Muscle layer of colon (tissue), 2 donors: ENCODE results near the gene GIPC1.

Experiments
- H3K27ac ChIP-seq: one replicate; pipeline ENCODE4 v1.7.0; 2013; ENCODE audit warnings: low read depth, mild to moderate bottlenecking, low read length, moderate library complexity
- H3K27me3 ChIP-seq, 2 donors: one replicate each; pipeline ENCODE4 v1.7.0; 2013; ENCODE audit warnings: low read length in 2 of 2, mild to moderate bottlenecking in 2 of 2; ENCODE audit not compliant: insufficient read depth in 2 of 2, control insufficient read depth in 1 of 2
- H3K36me3 ChIP-seq: one replicate; pipeline ENCODE4 v1.7.0; 2013; ENCODE audit warnings: mild to moderate bottlenecking, low read length; ENCODE audit not compliant: insufficient read depth
- H3K4me1 ChIP-seq: one replicate; pipeline ENCODE4 v1.7.0; 2013; ENCODE audit warnings: mild to moderate bottlenecking, low read length; ENCODE audit not compliant: insufficient read depth
- H3K4me3 ChIP-seq, 2 donors: one replicate each; pipeline ENCODE4 v1.7.0; 2013; ENCODE audit warnings: low read length in 2 of 2, low read depth in 1 of 2, mild to moderate bottlenecking in 1 of 2, moderate library complexity in 1 of 2
- H3K9ac ChIP-seq: one replicate; pipeline ENCODE4 v1.7.0; 2013; ENCODE audit warnings: low read length
- H3K9me3 ChIP-seq: one replicate; pipeline ENCODE4 v1.7.0; 2013; ENCODE audit warnings: mild to moderate bottlenecking, low read length
- donor health status: abdominal sarcoma.
- donor health status: Adenocarcinoma of cecum.

GIPC1 gene

DNA sequence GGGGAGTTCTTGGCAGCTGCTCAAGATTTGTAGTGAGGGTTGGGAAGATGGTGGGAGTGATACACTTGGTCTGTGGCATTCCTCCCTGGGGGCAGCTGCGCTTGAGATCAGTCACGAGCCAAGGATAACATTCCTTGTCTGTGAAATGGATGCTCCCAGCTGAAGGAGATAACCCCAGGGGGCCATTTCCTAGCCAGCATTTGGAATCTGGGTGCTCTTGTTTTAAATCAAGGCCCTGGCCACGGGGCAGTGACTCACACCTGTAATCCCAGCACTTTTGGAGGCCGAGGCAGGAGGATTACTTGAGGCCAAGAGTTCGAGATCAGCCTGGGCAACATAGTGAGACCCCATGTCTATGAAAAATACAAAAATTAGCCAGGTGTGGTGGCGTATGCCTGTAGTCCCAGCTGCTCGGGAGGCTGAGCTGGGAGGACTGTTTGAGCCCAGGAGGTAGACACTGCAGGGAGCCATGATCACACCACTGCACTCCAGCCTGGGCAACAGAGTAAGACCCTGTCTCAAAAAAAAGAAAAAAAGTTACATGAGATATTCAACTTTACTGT, 58.3 kb downstream of the GIPC1 start:
- H3K9ac ChIP-seq, result no peak overlapping the region
- no peak overlapping the region for H3K4me3 ChIP-seq
- no peak overlapping the region for H3K27ac ChIP-seq

DNA sequence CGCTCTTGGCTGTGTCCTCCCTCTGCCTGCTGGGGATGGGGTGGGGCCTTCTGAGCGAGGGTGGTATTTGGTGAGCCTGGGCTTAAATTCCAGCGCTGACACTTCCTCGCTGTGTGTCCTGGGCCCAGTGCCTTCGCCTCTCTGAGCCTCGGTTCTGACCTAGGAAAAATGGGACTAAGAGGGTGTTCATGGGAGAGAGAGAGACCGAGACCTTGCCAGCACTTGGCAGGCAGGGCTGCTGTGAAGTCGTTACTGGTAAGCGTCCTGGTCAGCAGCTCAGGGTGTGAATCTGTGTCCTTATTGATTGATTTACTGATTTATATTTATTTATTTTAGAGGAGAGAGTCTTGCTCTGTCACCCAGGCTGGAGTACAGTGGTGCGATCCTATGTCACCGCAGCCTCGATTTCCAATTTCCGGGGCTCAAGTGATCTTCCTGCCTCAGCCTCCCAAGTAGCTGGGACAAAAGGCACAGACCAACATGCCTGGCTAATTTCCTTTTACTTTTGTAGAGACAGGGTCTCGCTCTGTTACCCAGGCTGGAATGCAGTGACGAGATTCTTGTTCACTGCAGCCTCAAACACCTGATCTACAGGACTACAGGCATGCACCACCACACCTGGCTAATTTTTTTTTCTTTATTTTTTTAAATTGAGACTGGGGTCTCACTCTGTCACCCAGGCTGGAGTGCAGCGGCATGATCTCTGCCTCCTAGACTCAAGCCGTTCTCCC, 60.4 kb downstream of the GIPC1 start:
- Histone ChIP-seq H3K9me3 (no peaks in the 10 kb centered on the region), H3K27ac (peak overlapping the region; percentile 81), H3K36me3 (no peaks in the 10 kb centered on the region), H3K9ac (no peak overlapping the region), H3K4me3 (no peak overlapping the region), H3K4me1 (peaks cover 23% of the 10 kb centered on the region), H3K27me3 (no peaks in the 10 kb centered on the region)

More for the DNA sequence above, 58.3 kb downstream of the GIPC1 start:
- Histone ChIP-seq H3K36me3 (peaks cover 5% of the 10 kb centered on the region), H3K9me3 (no peaks in the 10 kb centered on the region), H3K4me1 (peaks cover 23% of the 10 kb centered on the region), H3K27me3 (no peaks in the 10 kb centered on the region)

DNA sequence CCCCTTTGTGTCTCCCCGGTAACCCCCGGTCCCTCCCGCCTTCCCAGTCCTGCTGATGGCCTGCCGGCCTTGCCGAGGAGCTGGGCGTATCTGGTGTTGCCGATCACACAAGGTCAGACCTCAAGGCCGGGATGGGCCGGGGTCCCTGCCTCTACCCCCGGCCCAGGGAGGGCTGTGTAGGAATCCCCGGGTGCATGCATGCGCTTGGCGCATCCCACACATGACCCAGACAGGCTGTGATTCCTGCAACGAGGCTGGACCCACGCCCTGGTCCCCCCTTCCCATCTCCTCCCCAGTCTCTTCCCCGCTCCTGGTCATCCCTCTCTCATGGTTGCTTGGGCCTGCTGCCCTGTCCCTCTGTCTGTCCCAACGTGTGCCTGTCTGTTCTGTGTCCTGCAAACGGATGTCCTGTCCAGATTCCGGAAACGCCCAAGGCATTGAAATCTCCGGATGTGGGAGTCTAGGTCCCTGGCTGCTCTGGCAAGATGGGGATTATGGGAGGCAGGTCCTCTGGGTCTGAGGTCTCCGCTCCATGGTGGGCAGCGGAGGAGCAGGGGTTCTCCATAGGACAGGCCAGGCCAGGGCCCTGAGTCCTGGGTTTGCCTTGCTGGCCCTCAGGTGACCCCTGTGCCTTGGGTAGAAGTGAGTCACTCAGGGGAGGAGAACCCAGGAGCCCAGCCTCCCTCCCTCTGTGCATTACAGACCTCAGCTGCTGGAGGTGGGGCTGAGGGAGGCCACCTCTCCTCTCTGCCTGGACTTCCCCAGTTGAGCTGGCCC, 61.2 kb downstream of the GIPC1 start:
- H3K9ac ChIP-seq, result peak overlapping the region; percentile 57
- peak overlapping the region in 1 of 2 donors; percentile 64 for H3K4me3 ChIP-seq
- H3K4me1 ChIP-seq, result peaks cover 18% of the 10 kb centered on the region
- peak overlapping the region; percentile 81 for H3K27ac ChIP-seq
- no peaks in the 10 kb centered on the region for H3K27me3 ChIP-seq
- H3K9me3 ChIP-seq, result no peaks in the 10 kb centered on the region
- H3K36me3 ChIP-seq, result no peaks in the 10 kb centered on the region

DNA sequence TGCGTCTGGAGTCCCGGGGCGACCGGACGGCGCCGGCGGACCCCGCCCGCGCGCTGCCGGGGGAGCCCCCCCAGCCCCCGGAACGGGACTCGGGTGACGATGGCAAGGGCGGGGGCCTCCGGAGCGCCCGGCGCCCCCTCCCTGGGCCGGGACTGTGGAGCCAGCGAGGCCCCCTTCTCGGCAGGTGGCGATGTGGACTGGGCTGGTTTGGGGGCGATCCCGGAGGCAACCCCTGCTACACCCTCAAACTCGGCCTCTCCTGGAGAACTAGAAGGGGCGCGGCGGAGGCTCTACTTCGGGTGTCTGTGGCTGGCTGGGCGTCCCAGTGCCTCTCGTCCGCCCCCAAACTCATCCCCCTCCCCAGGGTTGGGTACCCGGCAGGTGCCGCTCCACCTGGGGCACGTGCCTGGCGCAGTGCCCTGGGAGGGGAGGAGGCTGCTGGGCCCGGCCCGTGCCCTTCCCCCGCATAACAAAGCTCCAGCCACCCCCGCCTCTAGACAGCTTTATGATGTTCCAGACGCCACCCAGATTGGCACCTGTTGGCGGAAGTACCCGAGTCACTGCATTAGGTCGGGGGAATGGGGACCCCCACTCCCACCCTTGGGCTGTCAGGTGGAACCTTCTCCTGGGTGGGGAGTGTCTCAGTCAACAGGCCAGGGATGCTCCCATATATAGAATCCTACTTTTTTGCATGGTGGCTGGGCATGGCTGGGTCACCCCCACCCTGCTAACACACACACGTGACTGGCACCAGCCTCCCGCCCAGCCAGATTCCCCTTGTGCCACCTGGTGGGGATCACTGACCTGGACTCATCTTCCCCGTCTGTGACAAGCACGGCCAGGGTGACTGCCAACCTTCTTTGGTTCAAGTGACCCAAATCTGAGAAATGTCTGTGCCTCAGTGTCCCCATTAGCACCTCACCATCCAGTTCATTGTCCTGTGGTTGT, 62.1 kb downstream of the GIPC1 start:
- Histone ChIP-seq H3K4me1 (peaks cover 18% of the 10 kb centered on the region), H3K9ac (peak overlapping the region; percentile 57), H3K27ac (peak overlapping the region; percentile 81)

DNA sequence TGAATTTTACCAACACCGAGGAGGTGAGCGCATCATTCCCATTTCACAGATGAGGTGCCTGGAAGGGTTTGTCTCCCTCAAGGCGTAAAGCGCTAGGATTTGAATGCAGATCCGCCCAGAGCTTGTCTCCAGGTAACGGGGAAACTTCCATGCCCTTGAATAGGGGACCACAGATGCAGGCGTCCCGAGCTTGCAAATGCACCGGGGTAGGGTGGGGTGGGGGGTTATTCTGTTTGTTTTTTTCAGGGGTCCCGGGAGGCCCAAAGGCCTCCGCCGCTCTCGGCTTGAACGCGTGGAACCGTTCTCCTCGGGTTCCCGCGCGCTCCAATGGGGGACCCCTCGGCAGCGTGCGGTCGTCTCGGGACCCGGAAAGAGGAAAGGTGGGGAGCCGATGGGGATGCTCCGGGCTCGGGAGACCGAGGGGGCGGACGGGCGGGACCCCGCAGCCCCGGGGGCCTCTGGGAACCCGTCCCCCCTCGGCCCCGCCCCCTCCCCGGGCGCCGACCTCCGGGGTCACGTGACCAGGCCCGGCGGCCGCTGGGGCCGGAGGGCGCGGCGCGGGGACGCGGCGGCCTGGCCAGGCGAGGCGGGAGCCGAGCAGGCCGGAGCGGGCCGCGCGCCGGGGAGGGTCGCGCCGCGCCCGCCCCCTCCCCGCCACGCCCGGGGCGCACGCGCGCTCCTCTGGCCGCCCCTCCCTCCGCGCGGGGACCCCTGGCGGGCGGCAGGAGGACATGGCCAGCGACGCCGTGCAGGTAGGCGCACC, 63.0 kb downstream of the GIPC1 start, which contains the start of gene PKN1:
TSS of gene PKN1 (plus strand) at position 516 of the 763 bp plus-strand sequence. CDS start at position 732, 216 bp downstream.
- H3K27ac ChIP-seq, result peak within 1 kb of the TSS; percentile 81
- H3K4me1 ChIP-seq, result peaks cover 18% of the 10 kb centered on the region
- no peaks in the 10 kb centered on the region for H3K27me3 ChIP-seq

More for the DNA sequence above, 62.1 kb downstream of the GIPC1 start:
- H3K27me3 ChIP-seq, result no peaks in the 10 kb centered on the region
- H3K36me3 ChIP-seq, result no peaks in the 10 kb centered on the region
- H3K9me3 ChIP-seq, result no peaks in the 10 kb centered on the region
- H3K4me3 ChIP-seq, result peak overlapping the region; percentile 64 to 85

DNA sequence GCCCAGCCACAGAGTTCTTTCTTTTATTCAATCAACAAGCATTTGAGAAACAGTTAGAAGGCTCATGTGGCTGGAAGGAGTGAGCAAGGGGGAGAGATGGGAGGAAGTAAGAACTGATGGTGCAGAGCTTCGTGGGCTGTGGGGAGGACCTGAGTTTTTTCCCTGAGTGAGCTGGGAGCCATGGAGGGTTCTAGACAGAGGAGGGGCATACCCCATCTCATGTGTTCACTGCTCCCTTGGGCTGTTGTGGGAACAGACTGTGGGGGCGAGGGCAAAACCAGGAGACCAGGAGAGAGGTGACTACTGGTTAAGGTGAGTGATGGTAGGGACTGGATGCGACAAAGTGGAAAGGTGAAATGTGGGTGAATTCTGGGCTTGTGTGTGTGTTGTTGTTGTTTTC, 65.2 kb downstream of the GIPC1 start:
- Histone ChIP-seq H3K4me1 (peaks cover 18% of the 10 kb centered on the region), H3K9me3 (no peaks in the 10 kb centered on the region), H3K4me3 (no peak overlapping the region), H3K9ac (no peak overlapping the region), H3K36me3 (no peaks in the 10 kb centered on the region), H3K27ac (no peak overlapping the region), H3K27me3 (no peaks in the 10 kb centered on the region)

More for the DNA sequence above, 63.0 kb downstream of the GIPC1 start, which contains the start of gene PKN1:
- Histone ChIP-seq H3K9ac (peak within 1 kb of the TSS; percentile 57), H3K9me3 (no peaks in the 10 kb centered on the region), H3K36me3 (no peaks in the 10 kb centered on the region), H3K4me3 (peak within 1 kb of the TSS; percentile 67 to 85)

DNA sequence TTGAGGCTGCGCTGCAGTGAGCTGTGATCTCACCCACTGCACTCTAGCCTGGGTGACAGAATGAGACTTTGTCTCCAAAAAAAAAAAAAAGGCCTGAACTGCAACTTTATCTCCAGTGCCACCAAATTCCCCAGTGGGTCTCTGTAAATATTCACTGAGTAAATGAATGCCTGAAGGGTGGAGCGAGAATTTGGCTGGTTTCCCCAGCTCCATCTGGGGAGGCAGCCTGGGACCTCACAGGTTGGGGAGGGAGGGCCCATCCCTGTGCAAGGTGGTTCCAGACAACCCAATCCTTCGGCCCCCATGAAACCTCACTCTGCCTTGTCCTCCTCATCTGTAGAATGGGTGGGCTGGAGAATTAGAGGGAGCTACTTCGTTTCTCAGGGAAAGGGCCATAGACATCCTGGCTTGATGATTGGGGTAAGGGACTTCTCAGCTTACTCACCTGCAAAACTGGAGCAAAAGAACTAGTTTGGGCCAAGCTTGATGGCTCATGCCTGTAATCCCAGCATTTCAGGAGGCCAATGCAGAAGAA, 67.0 kb downstream of the GIPC1 start:
- Histone ChIP-seq H3K27ac (no peak overlapping the region), H3K36me3 (no peaks in the 10 kb centered on the region), H3K27me3 (no peaks in the 10 kb centered on the region), H3K4me3 (no peak overlapping the region), H3K9ac (no peak overlapping the region), H3K9me3 (no peaks in the 10 kb centered on the region), H3K4me1 (peaks cover under 1% of the 10 kb centered on the region)
